Effector CD8-positive, alpha-beta T cell (primary cell): ENCODE results near the gene SPPL3.
"Not testable (repeated sequence)": the region's sequence is repeated elsewhere in the genome, so short reads cannot be mapped to it uniquely, and the experiment has no call there.

Experiments used
- DNase-seq: peaks from one replicate; lab custom pipeline; 2025; lab: John Stamatoyannopoulos, UW

The SPPL3 gene

GRCh38 chr12:120817559-120818330 lies 86.4 kb downstream of the SPPL3 start:
- no peak for DNase-seq

DNA sequence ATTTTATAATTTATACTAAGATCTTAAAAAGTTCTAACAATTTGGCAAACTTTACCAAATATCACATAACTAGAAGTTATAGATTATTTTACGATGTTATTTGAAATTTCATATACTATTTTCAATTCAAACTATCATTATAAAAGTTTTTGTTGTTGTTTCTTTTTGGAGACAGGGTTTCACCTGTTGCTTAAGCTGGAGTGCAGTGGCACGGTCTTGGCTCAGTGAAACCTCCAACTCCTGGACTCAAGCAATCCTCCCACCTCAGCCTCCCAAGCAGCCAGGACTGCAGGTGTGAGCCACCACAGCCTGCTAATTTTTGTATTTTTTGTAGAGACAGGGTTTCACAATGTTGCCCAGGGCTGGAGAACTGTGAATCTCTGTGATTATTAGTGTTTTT lies 87.8 kb downstream of the SPPL3 start:
- no peak for DNase-seq

DNA sequence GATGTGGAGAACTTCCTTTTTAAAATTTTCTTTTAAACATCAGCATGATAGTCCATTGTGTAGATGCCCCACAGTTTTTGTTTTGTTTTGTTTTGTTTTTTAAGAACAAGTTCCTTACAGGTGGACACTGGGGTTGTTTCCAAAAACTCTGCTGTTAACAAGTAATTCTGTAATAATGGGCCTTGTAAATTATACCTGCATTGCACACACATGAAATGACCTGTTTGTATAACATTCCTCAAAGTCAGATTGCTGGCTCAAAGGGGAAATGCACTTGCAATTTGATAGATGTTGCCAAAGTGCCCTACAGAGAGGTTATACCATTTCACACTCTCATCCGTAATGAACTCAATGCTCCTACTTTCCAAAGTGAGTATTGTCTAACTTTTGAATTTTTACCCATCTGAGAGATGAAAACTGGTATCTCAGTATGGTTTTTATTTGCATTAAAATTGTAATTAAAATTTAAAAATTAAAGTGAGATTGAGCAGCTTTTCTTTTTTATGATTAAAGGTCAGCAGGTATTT lies 89.2 kb downstream of the SPPL3 start:
- DNase-seq: no peak

DNA sequence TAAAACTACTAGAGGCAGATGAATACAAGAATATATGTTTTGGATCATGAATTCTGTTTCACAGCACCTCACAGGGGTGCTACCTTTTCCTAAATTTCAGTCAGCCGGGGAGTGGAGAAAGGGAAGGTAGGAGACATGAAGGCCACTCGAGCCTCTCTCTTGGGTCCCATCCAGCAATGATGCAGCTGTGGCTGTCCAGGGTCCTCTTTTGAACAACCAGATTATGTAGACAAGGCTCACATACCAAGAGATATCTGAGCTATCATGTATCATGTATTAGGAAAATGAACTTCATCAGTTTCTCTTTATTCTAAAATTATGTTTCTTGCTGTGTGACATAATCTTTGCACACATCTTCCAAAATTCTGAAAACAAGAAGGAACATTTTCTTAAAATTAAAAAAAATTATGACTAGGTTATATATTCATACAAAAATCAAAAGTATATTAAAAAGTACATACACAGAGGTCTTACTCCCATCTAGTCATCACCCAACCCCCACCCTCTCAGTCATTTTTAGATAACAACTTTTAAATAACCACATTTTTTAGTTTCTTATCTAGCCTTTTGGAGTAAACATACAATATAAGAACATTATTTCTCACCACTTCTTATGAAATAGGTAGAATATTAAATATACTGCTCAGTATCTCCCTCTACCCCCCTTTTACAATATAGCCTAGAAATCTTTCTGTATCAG lies 89.8 kb downstream of the SPPL3 start:
- DNase-seq: no peak

DNA sequence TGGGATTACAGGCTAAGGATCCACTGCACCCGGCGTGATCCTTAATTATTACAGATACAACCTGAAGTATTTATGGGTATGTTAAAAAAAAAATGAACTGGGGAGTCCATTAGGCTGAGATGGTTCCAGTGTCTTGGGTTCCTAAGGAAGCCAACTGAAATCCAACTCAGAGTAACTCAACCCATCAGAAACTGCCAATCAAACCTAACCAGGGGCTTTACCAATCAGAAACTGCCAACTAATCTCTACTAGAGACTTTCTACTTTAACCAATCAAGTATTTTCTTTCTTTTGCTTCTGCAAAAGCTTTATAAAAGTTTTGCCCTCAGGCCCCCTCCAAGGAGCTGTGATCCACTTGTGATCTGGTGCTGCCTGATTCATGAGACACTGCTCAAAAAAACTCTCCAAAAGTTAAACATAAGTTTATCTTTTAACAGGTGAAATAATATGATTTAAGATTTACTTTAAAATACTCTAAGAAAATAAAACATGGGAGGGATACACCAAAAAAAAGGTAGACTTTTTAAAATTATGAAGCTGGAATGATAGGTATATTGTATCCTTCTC lies 90.5 kb downstream of the SPPL3 start:
- DNase-seq: no peak

GRCh38 chr12:120810021-120810420 lies 94.1 kb downstream of the SPPL3 start:
- DNase-seq: no peak

GRCh38 chr12:120804428-120804827 lies 99.7 kb downstream of the SPPL3 start:
- no peak for DNase-seq

GRCh38 chr12:120801146-120801545 lies 103.0 kb downstream of the SPPL3 start:
- DNase-seq: no peak

DNA sequence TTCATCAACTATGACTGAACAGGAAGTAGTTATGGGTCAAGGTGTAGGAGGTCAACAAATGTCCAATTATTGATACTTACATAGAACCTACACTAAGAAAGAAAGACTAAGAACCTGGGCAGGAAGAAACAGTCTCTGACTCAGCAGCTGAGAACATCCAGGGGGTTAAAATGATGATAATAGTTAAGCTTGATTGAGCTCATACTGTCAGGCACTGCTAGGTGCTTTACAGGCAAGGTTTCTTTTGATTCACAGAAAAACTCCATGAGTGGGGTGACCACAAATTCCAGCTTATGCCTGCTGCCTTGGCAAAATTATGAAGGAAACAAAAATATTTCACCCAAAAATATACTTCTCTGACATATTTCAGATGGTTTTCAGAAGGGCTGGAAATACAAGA lies 103.5 kb downstream of the SPPL3 start:
- no peak for DNase-seq

- DNase-seq: no peak
Measured at GRCh38 chr12:120799243-120800045, 104.7 kb downstream of the SPPL3 start.

DNA sequence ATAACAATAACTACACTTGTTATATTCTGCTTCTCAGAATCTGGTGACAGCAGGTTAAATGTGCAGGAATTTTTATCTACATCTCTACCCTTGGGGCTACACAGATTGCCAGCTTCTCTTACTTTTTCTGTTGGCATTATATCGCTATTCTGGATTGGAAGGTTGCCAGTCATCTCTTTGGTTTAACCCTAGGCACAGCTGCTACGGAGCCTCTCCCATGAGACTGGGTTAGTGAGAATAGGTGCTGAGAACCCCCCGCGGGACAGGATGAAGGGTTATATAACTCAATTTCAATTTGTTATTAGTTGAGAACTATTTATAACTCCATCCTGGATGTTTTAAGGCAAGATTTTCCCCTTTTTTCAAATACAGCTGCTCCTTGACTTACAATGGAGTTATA lies 105.5 kb downstream of the SPPL3 start:
- DNase-seq: no peak

- DNase-seq: no peak
Measured at GRCh38 chr12:120797677-120798642, 106.2 kb downstream of the SPPL3 start.

DNA sequence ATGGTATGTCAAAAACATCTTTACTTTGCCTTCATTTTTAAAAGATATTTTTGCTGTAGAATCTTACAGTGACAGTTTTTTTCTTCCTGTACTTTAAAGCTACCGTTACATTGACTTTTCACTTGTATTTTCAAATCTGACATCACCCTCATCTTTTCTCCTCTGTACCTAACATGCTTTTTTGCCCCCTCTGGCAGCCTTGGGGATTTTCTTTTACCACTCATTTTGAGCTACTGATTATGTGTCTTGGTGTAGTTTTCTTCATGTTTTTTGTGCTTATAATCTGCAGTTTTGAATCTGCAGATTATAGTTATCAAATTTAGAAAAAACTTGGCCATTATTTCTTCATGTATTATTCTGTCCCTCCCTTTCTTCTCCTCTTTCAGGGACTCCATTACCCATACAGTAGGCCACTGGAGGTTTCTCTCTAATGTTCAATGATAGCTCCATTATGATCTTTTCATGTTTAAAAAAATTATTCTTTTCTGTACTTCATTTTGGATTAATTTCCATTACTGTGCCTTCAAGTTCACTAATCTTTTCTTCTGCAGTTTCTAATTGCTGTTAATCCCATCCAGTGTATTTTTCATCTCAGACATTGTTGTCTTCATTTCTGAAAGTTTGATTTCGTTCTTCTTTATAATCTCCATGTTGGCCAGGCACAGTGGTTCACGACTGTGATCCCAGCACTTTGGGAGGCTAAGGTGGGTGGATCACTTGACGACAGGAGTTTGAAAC lies 108.5 kb downstream of the SPPL3 start:
- no peak for DNase-seq

DNA sequence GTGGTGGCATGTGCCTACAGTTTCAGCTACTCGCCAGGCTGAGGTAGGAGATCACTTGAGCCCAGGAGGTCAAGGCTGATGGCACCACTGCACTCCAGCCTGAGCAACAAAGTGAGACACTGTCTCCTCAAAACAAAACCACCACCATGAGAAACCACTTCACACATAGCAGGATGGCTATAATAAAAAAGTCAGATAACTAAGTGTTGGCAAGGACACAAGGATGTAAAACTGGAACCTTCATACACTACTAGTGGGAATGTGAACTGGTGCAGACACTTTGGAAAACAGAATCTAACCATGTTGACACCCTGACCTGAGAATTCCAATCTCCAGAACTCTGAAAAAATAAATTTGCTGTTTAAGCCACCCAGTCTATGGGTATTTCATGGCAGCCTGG lies 110.8 kb downstream of the SPPL3 start:
- DNase-seq: no peak

- DNase-seq: not testable (repeated sequence)
Measured at GRCh38 chr12:120792456-120792855, 111.7 kb downstream of the SPPL3 start.

- no peak for DNase-seq
Measured at GRCh38 chr12:120791669-120792176, 112.4 kb downstream of the SPPL3 start.

DNA sequence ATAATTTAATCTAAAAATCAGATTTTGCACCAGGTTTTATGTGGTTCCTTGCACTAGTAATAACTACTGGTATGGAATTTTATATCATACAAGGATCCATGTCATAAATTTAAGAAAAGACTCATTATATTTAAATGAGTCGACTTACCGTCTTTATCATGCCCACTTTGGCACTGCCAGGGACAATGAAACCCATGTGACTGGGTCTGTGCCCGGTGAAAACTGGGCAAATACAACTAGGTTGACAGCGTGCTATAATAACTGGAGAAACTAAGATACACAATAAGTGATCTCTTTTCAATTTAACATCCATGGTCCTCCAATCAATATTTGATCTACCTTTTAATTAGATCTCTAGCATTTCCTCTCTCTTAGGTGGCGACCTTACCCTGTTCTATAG lies 114.0 kb downstream of the SPPL3 start:
- no peak for DNase-seq

DNA sequence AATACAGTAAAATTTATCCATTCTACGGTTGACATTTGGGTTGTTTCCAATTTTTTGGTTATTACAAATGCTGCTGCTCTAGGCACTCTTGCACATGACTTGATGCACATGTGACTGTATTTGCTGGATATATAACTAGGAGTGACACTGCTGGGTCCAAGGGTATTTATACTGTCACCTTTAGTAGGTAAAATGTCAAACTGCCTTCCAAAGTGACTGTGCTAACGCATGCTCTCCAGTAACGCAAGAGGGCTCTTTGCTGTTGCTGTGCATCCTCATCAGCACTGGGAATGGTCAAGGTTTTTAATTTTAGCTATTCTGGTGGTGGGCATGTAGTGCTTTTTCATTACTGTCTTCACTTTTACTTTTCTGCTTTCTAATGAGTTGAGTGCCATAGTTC lies 116.3 kb downstream of the SPPL3 start:
- DNase-seq: no peak

DNA sequence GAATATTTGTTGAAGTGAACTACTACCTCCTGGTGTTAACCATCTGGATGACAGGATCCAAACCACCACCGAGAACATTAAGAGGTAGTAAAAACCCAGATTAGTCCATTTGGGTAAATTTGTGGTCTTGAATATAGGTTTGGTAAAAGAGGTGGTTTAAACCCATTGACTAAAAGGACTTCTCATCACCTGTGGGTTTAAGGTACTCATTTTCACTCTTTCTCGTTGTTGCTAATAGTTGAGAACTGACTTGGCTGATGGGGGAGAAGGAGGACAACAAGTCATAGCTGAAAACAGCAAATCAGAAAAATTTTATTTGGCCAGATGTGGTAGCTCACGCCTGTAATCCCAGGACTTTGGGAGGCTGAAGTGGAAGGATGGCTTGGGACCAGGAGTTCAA lies 119.4 kb downstream of the SPPL3 start:
- no peak for DNase-seq

DNA sequence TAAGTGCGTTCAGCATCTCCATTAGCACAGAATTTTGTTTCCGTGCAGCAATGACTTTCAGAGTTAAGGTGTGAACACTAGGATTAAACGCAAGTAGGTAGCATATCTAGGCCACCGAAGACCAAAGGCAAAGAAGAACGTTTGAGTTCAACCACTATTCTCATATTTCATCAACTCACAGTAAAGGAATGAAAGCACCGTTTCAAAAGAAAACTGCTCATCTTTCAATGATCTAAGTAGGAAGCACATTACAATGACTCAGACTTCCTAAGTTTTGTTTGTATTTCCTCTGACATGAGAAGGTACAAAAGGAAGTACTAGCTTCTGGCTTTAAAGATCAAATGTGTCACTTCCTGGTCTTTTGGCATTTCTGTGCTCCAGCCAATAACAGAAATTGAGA lies 121.0 kb downstream of the SPPL3 start:
- no peak for DNase-seq
